HCEC 1CT (cell line): ENCODE results near the gene B4GALT6.

Experiments used
- DNase-seq: peaks from one replicate; pipeline ENCODE4 v3.0.0-alpha.2; 2017

B4GALT6 gene

DNA sequence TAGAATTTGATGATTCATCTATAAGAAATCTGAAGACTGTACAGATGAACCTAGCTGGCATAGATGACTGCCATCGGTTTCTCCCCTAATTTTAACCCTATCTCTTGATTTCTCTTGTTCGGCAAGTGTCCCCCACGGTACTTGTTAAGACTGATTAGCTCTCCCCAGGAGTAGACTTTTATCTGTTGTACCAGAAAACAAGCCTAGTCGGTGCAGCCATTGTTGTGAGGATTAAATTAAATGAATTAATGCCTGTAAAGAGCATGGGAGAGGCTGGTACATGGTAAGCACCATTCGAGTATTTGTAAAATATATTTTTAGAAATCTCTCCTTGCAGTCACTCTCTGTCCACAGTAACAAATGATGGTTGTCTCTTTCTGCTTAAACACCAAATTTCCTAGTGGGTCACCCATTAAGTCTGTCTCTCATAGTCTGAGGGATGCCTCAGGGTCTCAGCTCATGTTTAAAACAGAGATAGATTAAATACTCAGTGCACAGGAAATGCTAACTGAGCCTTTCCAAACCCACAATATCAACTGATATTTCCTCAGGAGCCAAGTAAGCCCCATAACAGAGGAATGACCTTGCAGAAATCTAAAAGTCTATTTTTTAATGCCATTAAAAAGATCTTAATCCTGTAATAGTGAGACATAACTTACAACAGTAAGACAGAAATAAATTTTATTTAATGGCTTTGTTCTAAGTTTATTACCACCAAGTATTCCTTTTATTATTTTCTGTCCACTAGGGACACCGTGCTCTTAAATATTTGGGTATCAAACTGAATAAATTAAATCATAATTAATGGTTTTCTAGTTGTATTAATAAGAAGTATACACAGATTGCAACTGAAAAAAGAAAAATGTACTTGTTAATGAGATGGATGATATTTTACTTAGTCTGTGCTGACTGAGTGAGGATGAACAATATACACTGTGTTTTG lies 2.9 kb upstream of the B4GALT6 start:
- no peak for DNase-seq

GRCh38 chr18:31686572-31686971 lies 2.2 kb upstream of the B4GALT6 start:
- DNase-seq: no peak

DNA sequence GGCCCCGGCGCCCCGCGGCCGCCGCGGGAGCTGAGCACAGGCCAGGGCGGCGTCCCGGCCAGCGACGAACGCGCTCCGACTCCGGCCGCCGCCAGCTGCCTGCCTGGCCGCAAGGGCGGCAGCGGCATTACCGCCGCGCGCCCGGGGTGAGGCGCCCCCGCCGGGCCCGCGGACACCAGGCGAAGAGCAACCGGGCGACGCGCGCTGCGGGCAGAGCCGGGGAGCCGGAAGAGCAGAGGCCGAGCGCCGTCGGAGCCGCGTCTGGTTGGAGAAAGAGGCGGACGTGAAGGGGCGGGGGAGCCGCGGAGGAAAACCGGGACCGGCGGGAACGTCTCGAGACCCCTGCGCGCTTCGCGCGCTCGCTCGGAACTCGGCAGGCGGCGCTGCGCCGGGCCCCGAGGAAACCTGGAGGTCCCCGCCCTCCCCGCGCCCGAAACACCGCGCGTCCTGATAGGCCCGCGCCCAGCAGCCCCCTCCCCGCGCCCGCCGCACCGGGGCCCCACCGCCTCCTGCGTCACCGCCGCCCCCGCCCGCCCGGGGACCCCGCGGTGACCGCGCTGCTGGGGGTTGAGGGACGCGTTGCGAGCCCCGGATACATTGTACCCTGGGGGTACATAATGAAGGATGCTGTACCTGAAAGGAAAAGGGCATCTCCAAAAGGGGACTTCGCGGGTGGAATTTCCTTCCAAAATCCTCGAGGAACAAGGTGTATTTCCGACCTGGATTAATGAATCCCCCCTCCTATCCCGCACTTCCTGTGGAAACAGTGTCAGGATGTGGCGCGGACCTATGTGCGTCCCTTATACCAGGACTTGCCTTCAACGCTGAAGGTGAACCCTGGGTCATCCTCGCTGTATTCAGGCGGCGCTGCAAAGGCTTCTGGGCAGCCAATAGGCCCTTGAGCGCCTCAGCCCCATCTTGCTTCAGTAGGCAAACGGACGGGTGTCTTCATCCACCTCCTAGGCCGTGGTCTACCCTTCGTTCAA lies 1.0 kb upstream of the B4GALT6 start:
- DNase-seq: peak; percentile 83

GRCh38 chr18:31683968-31684278 lies 458 bp downstream of the B4GALT6 start:
- DNase-seq: no peak

- DNase-seq: no peak
These were observed 1.3 kb downstream of the B4GALT6 start for GRCh38 chr18:31683106-31683505.

DNA sequence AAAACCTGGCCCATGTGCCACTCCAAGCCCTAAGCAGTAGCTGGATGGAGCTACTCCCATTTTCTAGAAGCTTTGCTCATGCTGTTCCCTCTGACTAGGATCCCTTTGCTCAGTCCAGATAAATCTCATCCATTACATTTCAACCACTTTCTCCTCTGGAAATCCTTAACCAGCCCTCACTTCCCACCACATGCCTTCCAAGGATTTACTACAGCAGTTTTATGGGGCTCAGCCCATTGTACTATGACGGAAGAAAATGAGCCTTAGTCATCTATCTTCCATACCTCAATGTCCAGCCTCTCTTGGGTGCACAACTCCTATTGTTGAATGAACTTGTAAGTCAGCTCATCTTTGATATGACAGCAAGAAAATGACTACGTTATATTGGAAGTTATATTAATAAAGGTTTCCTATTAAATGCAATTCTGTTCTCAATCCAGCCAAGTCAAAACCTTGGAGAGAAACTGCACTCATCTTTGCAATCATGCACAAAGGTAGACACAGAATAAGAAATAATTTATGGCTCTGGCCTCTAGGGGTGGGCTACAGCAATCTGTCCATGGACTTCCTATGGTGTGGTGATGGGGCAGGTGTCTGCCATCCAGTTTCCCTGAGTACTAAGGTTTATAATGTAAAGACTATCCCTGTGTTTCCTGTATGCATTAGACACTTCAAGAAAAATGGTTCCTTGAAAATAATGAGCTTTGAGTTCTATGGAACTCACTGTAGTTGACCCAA lies 3.4 kb downstream of the B4GALT6 start:
- DNase-seq: peak; percentile 5

- peak; percentile 35 for DNase-seq
These were observed 4.0 kb downstream of the B4GALT6 start for GRCh38 chr18:31680433-31680811.

- DNase-seq: no peak
These were observed 4.5 kb downstream of the B4GALT6 start for GRCh38 chr18:31679791-31680432.

DNA sequence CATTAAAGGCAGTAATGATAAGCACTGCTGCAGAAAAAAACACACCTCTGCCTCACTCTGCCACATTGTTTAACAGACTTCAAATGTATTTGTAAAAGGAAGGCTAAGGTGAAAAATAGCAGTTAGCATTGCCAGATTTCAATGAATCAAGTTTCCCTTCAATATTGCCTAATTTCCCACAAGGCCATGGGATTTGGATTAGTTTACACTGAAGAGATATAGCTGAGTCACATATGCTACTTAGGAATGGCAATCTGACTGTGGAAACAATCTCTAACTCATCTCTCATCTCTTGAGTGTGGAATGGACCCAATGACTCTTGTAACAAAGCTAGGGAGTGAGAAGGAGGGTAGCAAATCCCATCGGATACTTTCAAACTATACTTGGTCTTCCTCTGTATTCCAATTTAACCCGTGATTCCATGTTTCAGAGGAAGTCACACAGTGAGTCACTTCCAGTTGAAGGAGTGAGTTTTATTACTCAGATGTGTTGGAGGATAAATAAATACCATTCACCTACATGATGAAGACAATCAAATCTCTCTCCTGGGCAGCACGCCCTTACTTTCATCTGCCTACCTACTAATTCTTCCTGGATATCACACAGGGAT lies 5.1 kb downstream of the B4GALT6 start:
- peak; percentile 89 for DNase-seq

DNA sequence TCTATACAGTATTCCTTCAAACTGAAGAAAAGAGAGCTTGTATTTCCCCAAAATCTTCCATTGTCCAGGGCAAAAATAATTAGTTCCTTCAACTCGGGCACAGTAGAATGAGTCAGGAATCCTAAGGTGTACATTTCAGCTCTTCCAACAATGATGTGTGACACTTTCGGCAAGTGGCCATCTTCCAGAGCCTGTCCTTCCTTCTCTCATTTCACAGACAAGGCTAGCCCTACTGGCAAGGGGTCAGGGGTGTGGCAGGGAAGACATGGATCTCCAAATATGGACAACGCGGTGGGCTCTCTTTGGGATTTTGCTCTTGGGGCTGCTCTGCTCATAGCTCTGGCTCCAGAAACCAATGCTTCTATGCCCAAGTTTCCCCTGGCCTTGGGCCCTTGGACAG lies 6.0 kb downstream of the B4GALT6 start:
- no peak for DNase-seq

- no peak for DNase-seq
These were observed 6.8 kb downstream of the B4GALT6 start for GRCh38 chr18:31677592-31677991.

DNA sequence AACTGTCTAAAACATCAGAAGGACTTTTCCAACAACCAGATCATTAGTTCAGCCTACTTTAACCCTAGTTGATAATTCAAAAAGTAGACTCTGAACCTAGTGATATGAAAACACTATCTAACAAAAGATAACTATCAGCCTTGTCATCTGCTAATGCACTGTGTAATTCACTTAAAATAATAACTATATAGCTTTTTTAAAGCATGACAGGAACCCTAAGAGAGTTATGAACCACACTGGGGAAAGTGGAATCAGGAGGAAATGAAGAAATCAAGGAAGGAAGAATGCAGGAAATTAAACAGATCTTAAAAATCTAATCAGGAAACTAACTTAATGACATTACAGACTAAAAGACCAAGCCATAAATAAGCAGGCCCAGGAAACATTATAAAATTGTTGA lies 9.0 kb downstream of the B4GALT6 start:
- DNase-seq: no peak

- DNase-seq: no peak
These were observed 11.7 kb downstream of the B4GALT6 start for GRCh38 chr18:31672628-31673135.

- DNase-seq: no peak
These were observed 12.4 kb downstream of the B4GALT6 start for GRCh38 chr18:31671951-31672350.

DNA sequence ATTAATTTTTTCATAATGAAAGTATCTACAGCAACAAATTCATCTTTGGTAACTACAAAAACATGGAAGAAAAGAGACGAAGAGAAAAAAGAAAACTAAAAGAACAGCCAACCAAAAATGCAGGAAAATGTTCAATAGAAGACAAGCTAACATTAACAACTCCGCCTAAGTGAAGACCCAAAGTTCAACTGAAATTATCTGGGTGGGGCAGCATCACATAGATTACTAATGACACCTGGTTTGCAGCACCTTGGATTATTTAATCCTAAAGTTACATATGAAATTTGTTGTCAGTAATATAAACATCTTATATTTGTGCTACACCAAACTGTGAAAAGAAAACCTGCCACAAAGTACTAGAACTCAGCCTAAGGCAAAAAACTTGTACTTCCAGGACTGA lies 14.8 kb downstream of the B4GALT6 start:
- DNase-seq: no peak

- DNase-seq: peak; percentile 40
These were observed 17.2 kb downstream of the B4GALT6 start for GRCh38 chr18:31667185-31667584.

DNA sequence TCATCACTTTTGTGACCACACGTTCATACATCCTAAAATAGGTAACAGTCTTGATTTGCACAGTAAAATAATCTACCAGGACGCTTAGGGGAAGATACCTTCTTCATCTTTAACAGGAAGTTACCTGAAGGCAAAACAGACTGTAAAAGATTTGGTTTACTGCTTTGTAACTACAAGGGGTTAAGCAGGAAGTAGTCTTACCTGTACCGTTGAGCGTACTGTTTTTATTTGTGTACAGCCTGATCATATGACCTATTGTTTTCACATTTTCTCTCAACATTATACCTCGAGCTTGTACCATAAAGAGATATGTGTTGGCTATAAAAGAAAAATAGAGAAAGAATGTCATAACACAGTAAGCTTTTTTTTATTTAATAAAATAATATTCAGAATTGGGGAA lies 18.3 kb downstream of the B4GALT6 start:
- DNase-seq: no peak

DNA sequence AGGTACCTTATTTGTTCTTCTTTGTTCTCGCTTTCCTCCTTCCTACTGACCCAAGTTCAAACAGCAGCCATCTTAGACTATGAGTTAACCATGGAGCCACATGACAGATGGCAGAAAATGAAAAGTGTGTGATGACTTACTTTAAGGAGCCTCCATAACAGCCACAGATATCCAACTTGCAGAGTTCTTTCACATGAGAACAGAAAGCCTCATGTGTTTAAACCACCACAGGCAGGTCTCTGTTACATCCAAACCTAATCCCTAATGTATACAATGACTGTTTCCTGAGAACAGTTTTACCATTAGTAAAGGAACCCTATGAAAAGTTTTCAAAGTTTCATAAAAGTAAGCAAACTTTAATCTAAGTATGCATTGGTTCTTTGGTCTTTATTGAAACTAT lies 20.3 kb downstream of the B4GALT6 start:
- DNase-seq: no peak

DNA sequence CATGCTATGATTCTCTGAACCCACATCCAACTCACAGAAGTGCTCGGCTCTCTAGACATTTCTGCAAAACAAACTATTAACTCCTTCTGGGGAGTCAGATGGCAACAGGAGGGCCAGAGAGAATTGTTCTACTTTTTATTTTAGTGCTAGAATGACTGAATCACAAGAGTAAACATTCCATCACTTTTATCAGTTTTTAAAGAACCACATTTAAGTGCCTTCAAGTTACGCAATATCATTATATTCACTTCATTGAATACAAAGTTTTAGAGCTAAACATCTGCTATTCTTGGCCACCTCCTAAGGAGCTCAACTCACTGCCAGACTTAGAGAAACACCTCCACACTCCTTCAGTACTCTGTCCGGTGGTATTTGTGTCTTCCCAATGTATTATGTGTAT lies 22.4 kb downstream of the B4GALT6 start:
- DNase-seq: peak; percentile 23

DNA sequence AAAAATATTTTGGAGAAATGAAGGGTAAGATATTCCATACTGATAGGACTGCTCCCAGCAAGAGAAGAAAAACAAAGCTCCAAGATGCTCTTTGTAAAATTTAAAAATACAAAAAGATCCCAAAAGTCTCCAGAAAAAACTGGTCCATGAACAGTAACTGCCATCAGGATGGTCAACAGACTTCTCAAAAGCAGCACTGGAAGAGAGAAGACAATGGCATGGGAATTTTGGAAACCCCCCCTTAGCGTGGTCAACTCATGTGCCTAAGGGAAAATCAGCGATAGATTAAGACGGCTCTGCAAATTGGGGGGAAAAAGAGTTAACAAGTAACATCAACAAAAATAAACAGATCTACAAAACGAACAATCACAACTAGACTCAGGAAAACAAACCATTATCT lies 23.6 kb downstream of the B4GALT6 start:
- no peak for DNase-seq

- no peak for DNase-seq
These were observed 24.7 kb downstream of the B4GALT6 start for GRCh38 chr18:31659576-31660177.
